Measurements from ENCODE around the gene SNN. TPM values are rescaled to one million over a fixed set of nuclear protein-coding genes. Genes with fewer than 3 reads are reported as not detected.

Gene SNN
- total and polyA plus RNA-seq, 9 of the 15 experiments (the other 6 are each of a cell fraction or from before 2014, with no cell fraction given) = 0.07 to 2.9 (median 1.9) TPM

- TF ChIP-seq, protein P1, sequence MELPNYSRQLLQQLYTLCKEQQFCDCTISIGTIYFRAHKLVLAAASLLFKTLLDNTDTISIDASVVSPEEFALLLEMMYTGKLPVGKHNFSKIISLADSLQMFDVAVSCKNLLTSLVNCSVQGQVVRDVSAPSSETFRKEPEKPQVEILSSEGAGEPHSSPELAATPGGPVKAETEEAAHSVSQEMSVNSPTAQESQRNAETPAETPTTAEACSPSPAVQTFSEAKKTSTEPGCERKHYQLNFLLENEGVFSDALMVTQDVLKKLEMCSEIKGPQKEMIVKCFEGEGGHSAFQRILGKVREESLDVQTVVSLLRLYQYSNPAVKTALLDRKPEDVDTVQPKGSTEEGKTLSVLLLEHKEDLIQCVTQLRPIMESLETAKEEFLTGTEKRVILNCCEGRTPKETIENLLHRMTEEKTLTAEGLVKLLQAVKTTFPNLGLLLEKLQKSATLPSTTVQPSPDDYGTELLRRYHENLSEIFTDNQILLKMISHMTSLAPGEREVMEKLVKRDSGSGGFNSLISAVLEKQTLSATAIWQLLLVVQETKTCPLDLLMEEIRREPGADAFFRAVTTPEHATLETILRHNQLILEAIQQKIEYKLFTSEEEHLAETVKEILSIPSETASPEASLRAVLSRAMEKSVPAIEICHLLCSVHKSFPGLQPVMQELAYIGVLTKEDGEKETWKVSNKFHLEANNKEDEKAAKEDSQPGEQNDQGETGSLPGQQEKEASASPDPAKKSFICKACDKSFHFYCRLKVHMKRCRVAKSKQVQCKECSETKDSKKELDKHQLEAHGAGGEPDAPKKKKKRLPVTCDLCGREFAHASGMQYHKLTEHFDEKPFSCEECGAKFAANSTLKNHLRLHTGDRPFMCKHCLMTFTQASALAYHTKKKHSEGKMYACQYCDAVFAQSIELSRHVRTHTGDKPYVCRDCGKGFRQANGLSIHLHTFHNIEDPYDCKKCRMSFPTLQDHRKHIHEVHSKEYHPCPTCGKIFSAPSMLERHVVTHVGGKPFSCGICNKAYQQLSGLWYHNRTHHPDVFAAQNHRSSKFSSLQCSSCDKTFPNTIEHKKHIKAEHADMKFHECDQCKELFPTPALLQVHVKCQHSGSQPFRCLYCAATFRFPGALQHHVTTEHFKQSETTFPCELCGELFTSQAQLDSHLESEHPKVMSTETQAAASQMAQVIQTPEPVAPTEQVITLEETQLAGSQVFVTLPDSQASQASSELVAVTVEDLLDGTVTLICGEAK (IDR thresholded peaks at IDR 0.05) = no peak
- TF ChIP-seq, protein P1 (CRISPR knock-in tag; IDR thresholded peaks at IDR 0.05) = no peak
- TF ChIP-seq USF1 (CRISPR knock-in tag; IDR thresholded peaks at IDR 0.05) (peak; percentile 41; the same call in 1 of the 2 replicates), HMBOX1 (IDR thresholded peaks at IDR 0.05) (peak; percentile 40), L3MBTL2 (IDR thresholded peaks at IDR 0.05) (peak; percentile 85), ZNF644 (tag; IDR thresholded peaks at IDR 0.05; ENCODE audit: low read depth) (peak; percentile 52; the same call in 1 of the 2 replicates), SOX6 (IDR thresholded peaks at IDR 0.05) (peak; percentile 8; the same call in 1 of the 2 replicates), SMARCA4 (IDR thresholded peaks at IDR 0.05) (peak; percentile 33; the same call in 1 of the 2 replicates), RBBP5 (IDR thresholded peaks at IDR 0.05; ENCODE audit: borderline replicate concordance, insufficient read depth, low read length, poor library complexity, severe bottlenecking) (peak; percentile 48), ZEB2 (IDR thresholded peaks at IDR 0.05) (0 out of 2 replicates have a peak, but pooled peaks have one; percentile 22), TFE3 (CRISPR knock-in tag; IDR thresholded peaks at IDR 0.05) (peak; percentile 27), PKNOX1 (IDR thresholded peaks at IDR 0.05) (0 out of 2 replicates have a peak, but pooled peaks have one; percentile 5)
Observed at GRCh38 chr16:11624636-11625607, 43.3 kb upstream of the SNN start (continued).

Data from K562 (cell line).